HL-60 (cell line): ENCODE measurements around the gene SLIT2.

Source experiments
- GABPA ChIP-seq: IDR thresholded peaks from 2 replicates; pipeline ENCODE4 v1.6.1; 2012; ENCODE audit warnings: low read depth
- POLR2AphosphoS5 ChIP-seq: IDR thresholded peaks from 2 replicates; pipeline ENCODE4 v1.6.1; 2012; ENCODE audit warnings: low read depth
- REST ChIP-seq: IDR thresholded peaks from 2 replicates; pipeline ENCODE4 v1.6.1; 2012; ENCODE audit warnings: low read depth; ENCODE audit not compliant: insufficient replicate concordance
- SPI1 ChIP-seq: IDR thresholded peaks from 2 replicates; pipeline ENCODE4 v1.6.1; 2012; ENCODE audit warnings: low read depth, mild to moderate bottlenecking, borderline replicate concordance
- TF ChIP-seq, protein P1 (sequence below): IDR thresholded peaks from one replicate; pipeline ENCODE4 v1.5.1; 2011; ENCODE audit warnings: low read length, control low read depth, inconsistent platforms; ENCODE audit not compliant: insufficient read depth

GRCh38 chr4:20253283-20253734, 1.6 kb downstream of the SLIT2 start:
- TF ChIP-seq, protein P1, sequence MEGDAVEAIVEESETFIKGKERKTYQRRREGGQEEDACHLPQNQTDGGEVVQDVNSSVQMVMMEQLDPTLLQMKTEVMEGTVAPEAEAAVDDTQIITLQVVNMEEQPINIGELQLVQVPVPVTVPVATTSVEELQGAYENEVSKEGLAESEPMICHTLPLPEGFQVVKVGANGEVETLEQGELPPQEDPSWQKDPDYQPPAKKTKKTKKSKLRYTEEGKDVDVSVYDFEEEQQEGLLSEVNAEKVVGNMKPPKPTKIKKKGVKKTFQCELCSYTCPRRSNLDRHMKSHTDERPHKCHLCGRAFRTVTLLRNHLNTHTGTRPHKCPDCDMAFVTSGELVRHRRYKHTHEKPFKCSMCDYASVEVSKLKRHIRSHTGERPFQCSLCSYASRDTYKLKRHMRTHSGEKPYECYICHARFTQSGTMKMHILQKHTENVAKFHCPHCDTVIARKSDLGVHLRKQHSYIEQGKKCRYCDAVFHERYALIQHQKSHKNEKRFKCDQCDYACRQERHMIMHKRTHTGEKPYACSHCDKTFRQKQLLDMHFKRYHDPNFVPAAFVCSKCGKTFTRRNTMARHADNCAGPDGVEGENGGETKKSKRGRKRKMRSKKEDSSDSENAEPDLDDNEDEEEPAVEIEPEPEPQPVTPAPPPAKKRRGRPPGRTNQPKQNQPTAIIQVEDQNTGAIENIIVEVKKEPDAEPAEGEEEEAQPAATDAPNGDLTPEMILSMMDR = no peak
- TF ChIP-seq REST (no peak), POLR2AphosphoS5 (no peak), GABPA (no peak), SPI1 (no peak)
